ENCODE measurements around the gene KRT5.
"Not testable (repeated sequence)": the region's sequence is repeated elsewhere in the genome, so short reads cannot be mapped to it uniquely, and the experiment has no call there.

The KRT5 gene

DNA sequence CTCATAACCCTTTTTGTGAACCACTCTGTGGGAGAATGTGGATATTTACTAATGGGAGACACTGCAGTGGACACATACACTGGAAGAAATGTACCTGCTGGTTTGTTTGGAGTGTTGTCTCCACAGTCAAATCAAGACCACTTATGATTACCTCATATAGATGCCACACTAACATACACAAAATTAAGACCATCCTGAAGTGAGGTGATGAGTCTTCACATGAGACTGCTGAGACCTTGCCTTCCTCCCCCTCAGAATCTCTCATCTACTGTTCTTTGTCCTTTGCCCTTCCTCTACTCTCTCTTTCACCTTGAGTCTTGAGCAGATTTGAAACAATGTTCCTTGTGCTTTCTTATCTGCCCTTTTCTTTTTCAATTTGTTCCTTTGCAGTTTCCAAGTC, 31.5 kb downstream of the KRT5 start:
- no peak overlapping the region for H3K4me3 ChIP-seq (ENCODE audit: low read depth, low read length)
- no peak for DNase-seq (ENCODE audit: low read depth)
- TF ChIP-seq, protein P1, sequence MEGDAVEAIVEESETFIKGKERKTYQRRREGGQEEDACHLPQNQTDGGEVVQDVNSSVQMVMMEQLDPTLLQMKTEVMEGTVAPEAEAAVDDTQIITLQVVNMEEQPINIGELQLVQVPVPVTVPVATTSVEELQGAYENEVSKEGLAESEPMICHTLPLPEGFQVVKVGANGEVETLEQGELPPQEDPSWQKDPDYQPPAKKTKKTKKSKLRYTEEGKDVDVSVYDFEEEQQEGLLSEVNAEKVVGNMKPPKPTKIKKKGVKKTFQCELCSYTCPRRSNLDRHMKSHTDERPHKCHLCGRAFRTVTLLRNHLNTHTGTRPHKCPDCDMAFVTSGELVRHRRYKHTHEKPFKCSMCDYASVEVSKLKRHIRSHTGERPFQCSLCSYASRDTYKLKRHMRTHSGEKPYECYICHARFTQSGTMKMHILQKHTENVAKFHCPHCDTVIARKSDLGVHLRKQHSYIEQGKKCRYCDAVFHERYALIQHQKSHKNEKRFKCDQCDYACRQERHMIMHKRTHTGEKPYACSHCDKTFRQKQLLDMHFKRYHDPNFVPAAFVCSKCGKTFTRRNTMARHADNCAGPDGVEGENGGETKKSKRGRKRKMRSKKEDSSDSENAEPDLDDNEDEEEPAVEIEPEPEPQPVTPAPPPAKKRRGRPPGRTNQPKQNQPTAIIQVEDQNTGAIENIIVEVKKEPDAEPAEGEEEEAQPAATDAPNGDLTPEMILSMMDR (IDR thresholded peaks at IDR 0.05; ENCODE audit: low read depth, low read length, missing control alignments): no peak

DNA sequence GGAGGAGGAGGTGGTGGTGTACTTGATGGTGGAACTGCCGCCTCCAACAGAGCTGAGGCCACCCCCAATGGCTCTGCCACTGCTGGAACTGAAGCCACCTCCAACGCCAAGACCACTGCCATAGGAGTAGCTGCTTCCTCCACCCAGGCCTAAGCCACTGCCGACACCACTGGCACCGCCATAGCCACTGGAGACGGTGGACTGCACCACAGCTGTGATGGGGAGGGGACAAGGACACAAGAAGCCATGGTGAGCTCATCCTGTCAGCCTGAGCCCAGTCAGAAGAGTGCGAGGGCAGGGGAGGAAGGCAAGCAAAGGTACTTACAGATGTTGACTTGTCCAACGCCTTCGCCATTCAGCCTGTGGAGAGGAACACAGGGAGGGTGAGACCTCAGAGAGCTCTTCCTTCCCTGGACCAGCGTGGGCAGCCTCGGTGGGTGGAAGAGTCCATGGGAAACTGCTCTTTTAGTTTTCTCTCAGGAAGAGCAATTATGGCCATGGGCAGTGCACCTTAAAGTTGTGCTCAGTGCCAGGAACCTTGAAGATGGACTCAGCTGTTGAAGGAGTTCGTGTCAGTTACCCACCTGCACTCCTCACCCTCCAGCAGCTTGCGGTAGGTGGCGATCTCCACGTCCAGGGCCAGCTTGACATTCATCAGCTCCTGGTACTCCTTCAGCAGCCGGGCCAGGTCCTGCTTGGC, 32.3 kb downstream of the KRT5 start:
- not testable (repeated sequence) for DNase-seq (ENCODE audit: low read depth); H3K4me3 ChIP-seq (ENCODE audit: low read depth, low read length)

DNA sequence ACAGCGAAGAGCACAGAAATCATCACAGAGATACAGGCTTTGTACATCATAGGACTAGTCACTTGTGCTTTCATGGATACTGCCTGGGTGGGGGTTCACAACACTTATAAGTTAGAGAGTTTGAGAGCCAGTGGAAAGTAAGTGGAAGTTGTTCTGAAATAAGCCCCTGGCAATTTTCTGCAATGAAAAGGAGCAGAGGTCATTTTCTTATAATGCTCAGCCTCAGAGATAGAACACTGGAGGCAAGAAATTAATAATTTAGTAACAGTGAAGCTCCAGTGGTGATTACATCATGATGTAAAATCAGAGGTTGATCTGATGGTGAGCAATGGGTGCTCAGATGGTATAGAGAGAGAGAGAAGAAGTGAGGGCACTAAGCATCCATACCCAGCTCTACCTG, 33.0 kb downstream of the KRT5 start:
- H3K4me3 ChIP-seq (ENCODE audit: low read depth, low read length): no peak overlapping the region
- TF ChIP-seq, protein P1 (IDR thresholded peaks at IDR 0.05; ENCODE audit: low read depth, low read length, missing control alignments): no peak
- DNase-seq (ENCODE audit: low read depth): no peak

DNA sequence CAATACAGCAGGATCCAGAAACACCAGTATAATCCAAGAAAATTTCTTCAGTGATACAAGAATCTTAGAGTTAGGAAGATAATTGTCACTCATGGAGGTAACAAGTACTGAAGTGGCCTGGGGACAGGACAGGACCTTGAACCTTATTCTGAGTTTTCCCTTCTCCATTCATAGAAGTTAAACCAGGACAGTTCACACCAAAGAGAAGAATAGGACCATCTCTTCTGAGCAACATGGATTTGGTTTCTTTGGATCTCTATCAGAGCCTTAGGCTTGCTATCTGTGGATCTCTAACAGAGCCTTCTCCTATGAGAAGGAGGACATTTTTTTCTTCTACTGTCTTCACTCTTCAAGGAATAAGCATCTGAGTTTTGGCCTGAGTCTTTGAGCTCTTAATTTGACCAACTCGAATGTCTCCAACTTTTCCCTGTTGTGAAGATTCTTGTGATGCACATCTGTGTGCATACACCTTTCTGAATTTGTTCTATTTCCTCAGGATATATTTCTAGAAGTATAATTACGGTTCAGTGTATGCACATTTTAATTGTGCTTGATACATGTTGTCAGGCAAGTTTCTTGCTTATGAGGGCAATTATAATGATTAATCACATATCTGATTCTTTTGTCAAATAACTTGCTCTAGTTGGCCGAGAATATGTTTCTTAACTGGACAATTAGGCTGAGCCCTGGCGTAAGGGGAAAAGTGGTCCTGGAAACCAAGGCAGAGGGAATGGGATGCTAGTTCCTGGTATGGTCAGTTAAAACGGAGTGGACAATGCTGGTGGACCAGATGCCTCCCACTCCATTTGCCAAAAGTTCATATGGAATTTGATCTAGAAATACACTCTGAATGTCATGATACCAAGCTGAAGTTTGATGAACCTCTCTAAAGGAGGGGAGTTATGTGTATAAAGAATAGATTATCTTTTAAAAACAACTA, 33.8 kb downstream of the KRT5 start:
- TF ChIP-seq, protein P1 (IDR thresholded peaks at IDR 0.05; ENCODE audit: low read depth, low read length, missing control alignments): no peak
- H3K4me3 ChIP-seq (ENCODE audit: low read depth, low read length): no peak overlapping the region
- no peak for DNase-seq (ENCODE audit: low read depth)

DNA sequence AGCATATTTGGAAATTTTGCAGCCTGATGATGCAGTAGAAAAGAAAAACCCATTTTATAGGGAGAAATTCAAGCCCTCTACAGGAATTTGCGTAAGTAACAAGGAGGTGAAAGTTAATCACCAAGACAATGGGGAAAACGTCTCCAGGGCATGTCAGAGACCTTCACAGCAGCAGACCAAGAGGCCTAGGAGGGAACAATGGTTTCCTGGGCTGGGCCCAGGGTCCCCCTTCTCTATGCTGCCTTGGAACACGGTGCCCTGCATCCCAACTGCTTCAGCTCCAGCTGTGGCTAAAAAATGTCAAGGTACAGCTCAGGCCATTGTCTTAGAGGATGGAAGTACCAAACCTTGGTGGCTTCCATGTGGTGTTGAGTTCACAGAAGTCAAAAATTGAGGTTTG, 40.1 kb downstream of the KRT5 start:
- DNase-seq (ENCODE audit: low read depth): no peak
- no peak overlapping the region for H3K4me3 ChIP-seq (ENCODE audit: low read depth, low read length)
- TF ChIP-seq, protein P1 (IDR thresholded peaks at IDR 0.05; ENCODE audit: low read depth, low read length, missing control alignments): no peak

DNA sequence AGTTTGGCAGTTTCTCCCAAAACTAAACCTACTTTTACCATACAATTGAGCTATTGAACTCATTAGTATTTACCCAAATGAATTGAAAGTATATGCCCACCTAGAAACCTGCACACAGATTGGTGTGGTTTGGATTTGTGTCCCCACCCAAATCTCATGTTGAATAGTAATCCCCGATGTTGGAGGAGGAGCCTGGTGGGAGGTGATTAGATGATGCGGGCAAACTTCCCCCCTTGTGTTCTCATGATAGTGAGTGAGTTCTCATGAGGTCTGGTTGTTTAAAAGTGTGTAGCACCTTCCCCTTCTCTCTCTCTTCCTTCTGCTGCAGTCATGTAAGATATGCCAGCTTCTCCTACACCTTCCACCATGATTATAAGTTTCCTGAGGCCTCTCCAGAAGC, 42.5 kb downstream of the KRT5 start:
- DNase-seq (ENCODE audit: low read depth): no peak
- TF ChIP-seq, protein P1 (IDR thresholded peaks at IDR 0.05; ENCODE audit: low read depth, low read length, missing control alignments): no peak
- no peak overlapping the region for H3K4me3 ChIP-seq (ENCODE audit: low read depth, low read length)

DNA sequence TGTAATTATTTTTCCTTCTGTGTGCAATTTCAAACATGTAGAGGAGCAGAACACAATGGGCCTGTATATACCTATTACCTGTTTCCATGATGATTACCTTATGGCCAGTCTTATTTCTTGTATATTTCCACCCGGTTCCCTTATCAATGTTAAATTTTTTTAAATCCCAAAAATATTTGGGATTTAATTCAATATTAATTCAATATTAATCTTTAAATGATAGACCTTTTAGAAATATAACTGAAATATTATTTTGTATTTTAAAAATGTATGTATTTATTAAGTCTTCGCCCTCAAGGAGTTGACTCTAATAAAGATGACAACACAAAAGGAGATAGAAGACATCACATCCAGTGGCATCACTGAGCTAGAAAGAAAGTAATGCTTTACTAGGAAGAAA, 46.0 kb downstream of the KRT5 start:
- no peak for DNase-seq (ENCODE audit: low read depth)
- H3K4me3 ChIP-seq (ENCODE audit: low read depth, low read length): no peak overlapping the region
- TF ChIP-seq, protein P1 (IDR thresholded peaks at IDR 0.05; ENCODE audit: low read depth, low read length, missing control alignments): no peak

Measured in GM12864 (cell line).